Measurements from ENCODE around the gene MAML2. TPM values are rescaled to one million over a fixed set of nuclear protein-coding genes. Genes with fewer than 3 reads are reported as not detected.

MAML2 gene
- total and polyA plus RNA-seq, 2 of the 13 experiments (the other 11 are each of a cell fraction or from before 2014, with no cell fraction given): 2.3 to 25.9 TPM

- BruUV-seq (replicated peaks): no TSS peak
- Histone ChIP-seq H3K9me3 (ENCODE audit: low read length) (no peaks in the 10 kb centered on the region), H3K9ac (ENCODE audit: insufficient read depth, low read depth, low read length) (no peak overlapping the region), H2AFZ (ENCODE audit: low read length) (no peak overlapping the region), H3K4me2 (ENCODE audit: low read depth, low read length) (no peak overlapping the region), H3K27me3 (ENCODE audit: control insufficient read depth in 1 of 2, insufficient read depth in 2 of 2, low read length in 2 of 2) (no peaks in the 10 kb centered on the region), H3K4me1 (ENCODE audit: insufficient read depth, low read length) (no peaks in the 10 kb centered on the region), H3K79me2 (ENCODE audit: insufficient read depth, low read length) (no peaks in the 10 kb centered on the region), H4K20me1 (ENCODE audit: insufficient read depth, low read length) (no peaks in the 10 kb centered on the region), H3K4me3 (replicated peaks in 1 of 3; ENCODE audit: insufficient read depth in 1 of 3, low read depth in 2 of 3, low read length in 3 of 3) (no peak overlapping the region), H3K36me3 (replicated peaks in 1 of 2; ENCODE audit: control insufficient read depth in 1 of 2, insufficient read depth in 2 of 2, low read length in 2 of 2) (peaks cover 4 to 35% of the 10 kb centered on the region in 2 experiments), H3K27ac (ENCODE audit: extremely low read length, insufficient read depth, low read length) (no peak overlapping the region)
- no peak for FAIRE-seq
- ChIA-PET CTCF (ENCODE audit: low intra/inter-chr PET ratio, low total read pairs) (no interaction called here), POLR2A (interaction anchor here (1.0 kb wide), 1 partner anchor 31 kb away, joined by 3 read pairs; the partner anchor contains the start of genes CCDC82 and JRKL)
- DNase-seq (ENCODE audit: low spot score): no peak
- 89% methylated on average over 3 of the region's 3 CpGs for WGBS (ENCODE audit: low lambda C conversion rate)
- in situ Hi-C loops (cut with HindIII; ENCODE audit: extremely low pct_ligation_motif_present, low pct_unique_long_range_greater_than_20kb) (no loop called here), intact Hi-C loops (cut with micrococcal nuclease; ENCODE audit: unreplicated experiment) (no loop called here)
- no peak for TF ChIP-seq HNRNPUL1 (IDR thresholded peaks at IDR 0.05; ENCODE audit: low read depth, low read length)
- TF ChIP-seq TEAD2 (CRISPR knock-in tag; IDR thresholded peaks at IDR 0.05): no peak
- TF ChIP-seq FLYWCH1 (CRISPR knock-in tag; IDR thresholded peaks at IDR 0.05): no peak
- TF ChIP-seq POLR2G (IDR thresholded peaks at IDR 0.05; ENCODE audit: low read depth, low read length): no peak
- TF ChIP-seq BRF2 (CRISPR knock-in tag; IDR thresholded peaks at IDR 0.05): no peak
- no peak for TF ChIP-seq BRCA1 (CRISPR knock-in tag; IDR thresholded peaks at IDR 0.05)
- no peak for TF ChIP-seq FOXA1 (IDR thresholded peaks at IDR 0.05)
- no peak for TF ChIP-seq FOXA1 (CRISPR knock-in tag; IDR thresholded peaks at IDR 0.05)
- no peak for TF ChIP-seq DNMT1 (CRISPR knock-in tag; IDR thresholded peaks at IDR 0.05)
- TF ChIP-seq SMAD1 (CRISPR knock-in tag; IDR thresholded peaks at IDR 0.05; ENCODE audit: borderline replicate concordance, low read depth): no peak
- no peak for TF ChIP-seq KLF16 (CRISPR knock-in tag; IDR thresholded peaks at IDR 0.05)
- no peak for TF ChIP-seq RFXAP (CRISPR knock-in tag; IDR thresholded peaks at IDR 0.05; ENCODE audit: borderline replicate concordance)
- no peak for ATAC-seq
Measured at GRCh38 chr11:96358321-96358720, 15.3 kb upstream of the MAML2 start.
